ENCODE measurements around the gene BUD31. TPM values are rescaled to one million over a fixed set of nuclear protein-coding genes. Genes with fewer than 3 reads are reported as not detected.

Gene BUD31
- total and polyA plus RNA-seq, 2 of the 8 experiments (the other 6 are each of a cell fraction or from before 2014, with no cell fraction given): 46.7 to 114 TPM

GRCh38 chr7:99437946-99438572 is 29.3 kb downstream of the BUD31 start (continued):
- TF ChIP-seq, protein P1, sequence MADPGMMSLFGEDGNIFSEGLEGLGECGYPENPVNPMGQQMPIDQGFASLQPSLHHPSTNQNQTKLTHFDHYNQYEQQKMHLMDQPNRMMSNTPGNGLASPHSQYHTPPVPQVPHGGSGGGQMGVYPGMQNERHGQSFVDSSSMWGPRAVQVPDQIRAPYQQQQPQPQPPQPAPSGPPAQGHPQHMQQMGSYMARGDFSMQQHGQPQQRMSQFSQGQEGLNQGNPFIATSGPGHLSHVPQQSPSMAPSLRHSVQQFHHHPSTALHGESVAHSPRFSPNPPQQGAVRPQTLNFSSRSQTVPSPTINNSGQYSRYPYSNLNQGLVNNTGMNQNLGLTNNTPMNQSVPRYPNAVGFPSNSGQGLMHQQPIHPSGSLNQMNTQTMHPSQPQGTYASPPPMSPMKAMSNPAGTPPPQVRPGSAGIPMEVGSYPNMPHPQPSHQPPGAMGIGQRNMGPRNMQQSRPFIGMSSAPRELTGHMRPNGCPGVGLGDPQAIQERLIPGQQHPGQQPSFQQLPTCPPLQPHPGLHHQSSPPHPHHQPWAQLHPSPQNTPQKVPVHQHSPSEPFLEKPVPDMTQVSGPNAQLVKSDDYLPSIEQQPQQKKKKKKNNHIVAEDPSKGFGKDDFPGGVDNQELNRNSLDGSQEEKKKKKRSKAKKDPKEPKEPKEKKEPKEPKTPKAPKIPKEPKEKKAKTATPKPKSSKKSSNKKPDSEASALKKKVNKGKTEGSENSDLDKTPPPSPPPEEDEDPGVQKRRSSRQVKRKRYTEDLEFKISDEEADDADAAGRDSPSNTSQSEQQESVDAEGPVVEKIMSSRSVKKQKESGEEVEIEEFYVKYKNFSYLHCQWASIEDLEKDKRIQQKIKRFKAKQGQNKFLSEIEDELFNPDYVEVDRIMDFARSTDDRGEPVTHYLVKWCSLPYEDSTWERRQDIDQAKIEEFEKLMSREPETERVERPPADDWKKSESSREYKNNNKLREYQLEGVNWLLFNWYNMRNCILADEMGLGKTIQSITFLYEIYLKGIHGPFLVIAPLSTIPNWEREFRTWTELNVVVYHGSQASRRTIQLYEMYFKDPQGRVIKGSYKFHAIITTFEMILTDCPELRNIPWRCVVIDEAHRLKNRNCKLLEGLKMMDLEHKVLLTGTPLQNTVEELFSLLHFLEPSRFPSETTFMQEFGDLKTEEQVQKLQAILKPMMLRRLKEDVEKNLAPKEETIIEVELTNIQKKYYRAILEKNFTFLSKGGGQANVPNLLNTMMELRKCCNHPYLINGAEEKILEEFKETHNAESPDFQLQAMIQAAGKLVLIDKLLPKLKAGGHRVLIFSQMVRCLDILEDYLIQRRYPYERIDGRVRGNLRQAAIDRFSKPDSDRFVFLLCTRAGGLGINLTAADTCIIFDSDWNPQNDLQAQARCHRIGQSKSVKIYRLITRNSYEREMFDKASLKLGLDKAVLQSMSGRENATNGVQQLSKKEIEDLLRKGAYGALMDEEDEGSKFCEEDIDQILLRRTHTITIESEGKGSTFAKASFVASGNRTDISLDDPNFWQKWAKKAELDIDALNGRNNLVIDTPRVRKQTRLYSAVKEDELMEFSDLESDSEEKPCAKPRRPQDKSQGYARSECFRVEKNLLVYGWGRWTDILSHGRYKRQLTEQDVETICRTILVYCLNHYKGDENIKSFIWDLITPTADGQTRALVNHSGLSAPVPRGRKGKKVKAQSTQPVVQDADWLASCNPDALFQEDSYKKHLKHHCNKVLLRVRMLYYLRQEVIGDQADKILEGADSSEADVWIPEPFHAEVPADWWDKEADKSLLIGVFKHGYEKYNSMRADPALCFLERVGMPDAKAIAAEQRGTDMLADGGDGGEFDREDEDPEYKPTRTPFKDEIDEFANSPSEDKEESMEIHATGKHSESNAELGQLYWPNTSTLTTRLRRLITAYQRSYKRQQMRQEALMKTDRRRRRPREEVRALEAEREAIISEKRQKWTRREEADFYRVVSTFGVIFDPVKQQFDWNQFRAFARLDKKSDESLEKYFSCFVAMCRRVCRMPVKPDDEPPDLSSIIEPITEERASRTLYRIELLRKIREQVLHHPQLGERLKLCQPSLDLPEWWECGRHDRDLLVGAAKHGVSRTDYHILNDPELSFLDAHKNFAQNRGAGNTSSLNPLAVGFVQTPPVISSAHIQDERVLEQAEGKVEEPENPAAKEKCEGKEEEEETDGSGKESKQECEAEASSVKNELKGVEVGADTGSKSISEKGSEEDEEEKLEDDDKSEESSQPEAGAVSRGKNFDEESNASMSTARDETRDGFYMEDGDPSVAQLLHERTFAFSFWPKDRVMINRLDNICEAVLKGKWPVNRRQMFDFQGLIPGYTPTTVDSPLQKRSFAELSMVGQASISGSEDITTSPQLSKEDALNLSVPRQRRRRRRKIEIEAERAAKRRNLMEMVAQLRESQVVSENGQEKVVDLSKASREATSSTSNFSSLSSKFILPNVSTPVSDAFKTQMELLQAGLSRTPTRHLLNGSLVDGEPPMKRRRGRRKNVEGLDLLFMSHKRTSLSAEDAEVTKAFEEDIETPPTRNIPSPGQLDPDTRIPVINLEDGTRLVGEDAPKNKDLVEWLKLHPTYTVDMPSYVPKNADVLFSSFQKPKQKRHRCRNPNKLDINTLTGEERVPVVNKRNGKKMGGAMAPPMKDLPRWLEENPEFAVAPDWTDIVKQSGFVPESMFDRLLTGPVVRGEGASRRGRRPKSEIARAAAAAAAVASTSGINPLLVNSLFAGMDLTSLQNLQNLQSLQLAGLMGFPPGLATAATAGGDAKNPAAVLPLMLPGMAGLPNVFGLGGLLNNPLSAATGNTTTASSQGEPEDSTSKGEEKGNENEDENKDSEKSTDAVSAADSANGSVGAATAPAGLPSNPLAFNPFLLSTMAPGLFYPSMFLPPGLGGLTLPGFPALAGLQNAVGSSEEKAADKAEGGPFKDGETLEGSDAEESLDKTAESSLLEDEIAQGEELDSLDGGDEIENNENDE (IDR thresholded peaks at IDR 0.05; ENCODE audit: insufficient replicate concordance, low read length): no peak
- no peak for TF ChIP-seq SUZ12 (IDR thresholded peaks at IDR 0.05; ENCODE audit: low read length)
- TF ChIP-seq BCL11A (IDR thresholded peaks at IDR 0.05; ENCODE audit: low read depth in 2 of 2, low read length in 2 of 2): no peak
